GM21529 (cell line): ENCODE data around the gene GAK.

ENCODE experiments used
- ATAC-seq: cut with Tn5 transposase; IDR thresholded peaks from one replicate; pipeline ENCODE4 v1.9.1; 2021; ENCODE audit not compliant: unreplicated experiment

Gene GAK

DNA sequence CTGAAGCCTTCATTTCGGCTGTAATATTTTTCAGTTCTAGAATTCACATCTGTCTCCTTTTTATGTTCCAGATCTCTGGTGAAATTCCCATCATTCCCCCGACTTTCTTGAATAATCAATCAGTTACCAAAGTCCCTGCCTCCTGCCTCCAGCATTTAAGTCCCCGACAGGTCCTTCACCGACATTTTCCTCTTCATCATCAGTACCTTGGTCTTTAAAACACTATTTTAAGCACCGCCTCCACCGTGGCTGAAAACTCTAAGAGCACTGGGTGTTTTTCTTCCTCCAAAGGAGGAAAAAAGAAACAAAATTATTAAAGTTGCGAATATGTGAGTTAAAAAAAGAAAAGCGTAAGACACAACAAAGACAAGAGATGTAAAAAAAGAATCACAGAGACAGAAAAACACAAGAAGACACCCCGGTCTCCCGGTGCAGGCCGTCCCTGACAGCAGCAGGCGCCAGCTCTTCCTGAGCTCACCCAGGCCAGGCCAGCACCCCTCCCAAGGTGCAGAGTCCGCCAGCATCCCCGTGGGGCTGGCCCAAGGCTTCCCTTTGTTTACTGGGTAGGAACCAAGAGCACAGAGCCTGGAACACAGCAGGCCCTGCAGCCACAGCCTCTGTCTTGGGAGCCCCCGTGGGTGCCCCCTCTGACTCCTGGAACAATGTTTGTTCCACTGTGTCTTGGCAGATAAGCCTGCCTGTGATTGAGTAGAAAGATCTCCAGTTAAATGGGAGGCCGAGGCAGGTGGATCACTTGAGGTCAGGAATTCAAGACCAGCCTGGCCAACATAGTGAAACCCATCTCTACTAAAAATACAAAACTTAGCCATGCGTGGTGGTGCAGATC, 56.9 kb downstream of the GAK start:
- ATAC-seq = no peak

- no peak for ATAC-seq
These were observed 58.1 kb downstream of the GAK start for GRCh38 chr4:874056-874455.

DNA sequence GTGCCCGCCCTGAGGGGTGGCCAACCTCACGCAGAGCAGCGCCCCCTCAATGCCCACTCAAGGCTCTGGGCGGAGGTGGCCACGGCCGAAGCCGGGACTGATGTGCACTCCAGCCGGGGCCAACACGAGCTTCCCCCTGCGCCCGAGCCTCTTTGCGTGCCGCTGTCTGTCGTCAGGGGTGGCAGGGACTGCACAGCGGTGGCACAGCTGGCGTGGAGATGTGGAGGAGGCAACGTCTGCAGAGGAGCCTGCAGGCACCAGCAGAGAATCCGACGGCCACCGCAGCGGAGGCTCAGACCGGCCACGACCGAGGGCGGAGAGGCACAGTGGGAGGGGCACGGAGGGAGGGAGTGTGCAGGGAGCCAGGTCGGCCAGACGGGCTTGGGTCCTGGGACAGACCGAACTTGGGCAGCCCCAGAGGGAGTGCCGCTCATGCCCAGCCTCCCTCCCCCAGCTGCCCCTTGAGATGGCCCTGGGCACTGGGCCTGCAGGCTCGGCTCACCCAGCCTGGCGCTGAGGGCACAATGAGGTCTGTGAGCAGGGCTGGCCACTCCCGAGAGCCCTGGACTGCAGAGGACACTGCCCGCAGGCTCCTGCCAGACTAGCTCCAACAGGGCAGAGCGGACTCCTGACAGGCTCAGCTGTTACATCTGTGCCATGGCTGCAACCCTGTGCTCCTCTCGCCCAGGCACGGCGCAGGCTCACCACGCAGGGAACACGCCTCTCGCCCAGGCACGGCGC, 59.7 kb downstream of the GAK start:
- ATAC-seq = no peak

GRCh38 chr4:871484-871883, 60.6 kb downstream of the GAK start:
- no peak for ATAC-seq

GRCh38 chr4:870951-871350, 61.2 kb downstream of the GAK start:
- no peak for ATAC-seq

DNA sequence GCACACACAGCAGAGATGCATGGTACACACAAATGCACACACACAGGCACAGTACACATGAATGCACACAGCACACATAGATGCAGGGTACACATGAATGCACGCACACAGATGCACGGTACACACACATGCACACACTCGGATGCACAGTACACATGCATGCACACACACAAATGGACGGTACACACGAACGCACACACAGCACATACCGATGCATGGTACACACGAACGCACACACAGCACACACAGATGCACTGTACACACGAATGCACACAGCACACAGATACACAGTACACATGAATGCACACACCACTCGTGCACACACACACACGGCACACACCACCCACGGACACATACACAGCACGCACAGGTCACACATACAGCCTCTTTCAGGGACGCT, 62.3 kb downstream of the GAK start:
- ATAC-seq = no peak

GRCh38 chr4:868421-868820, 63.7 kb downstream of the GAK start:
- no peak for ATAC-seq

GRCh38 chr4:867526-868250, 64.4 kb downstream of the GAK start:
- ATAC-seq = no peak

DNA sequence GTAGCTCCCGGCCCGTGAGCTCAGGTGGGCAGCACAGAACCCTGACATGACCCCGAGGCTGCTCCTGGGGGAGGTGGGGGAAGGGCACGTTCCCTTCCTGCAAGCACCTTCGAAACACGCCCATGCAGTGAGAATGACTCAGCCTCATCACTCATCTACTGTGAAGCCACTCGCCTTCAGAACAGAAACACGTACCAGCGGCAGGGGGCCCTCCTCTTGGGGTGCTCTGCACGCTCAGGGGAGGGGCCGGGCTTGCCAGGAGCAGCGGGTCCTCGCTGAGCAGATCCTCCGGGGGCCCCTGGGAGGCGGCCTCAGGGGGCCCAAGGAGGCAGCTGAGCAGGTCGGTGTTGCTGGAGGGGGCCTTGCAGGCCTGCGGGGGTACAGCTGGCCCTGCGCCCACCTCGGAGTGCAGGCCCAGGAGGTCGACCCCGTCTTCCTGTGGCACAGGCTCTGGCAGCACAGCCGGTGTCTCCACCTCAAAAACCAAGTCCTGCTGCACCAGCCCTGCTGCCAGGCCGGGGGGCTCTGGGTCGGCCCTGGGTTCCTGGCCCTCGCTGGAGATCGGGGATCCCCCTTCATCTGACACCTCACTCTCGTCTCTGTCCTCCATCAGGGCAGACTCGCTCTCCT, 65.2 kb downstream of the GAK start:
- ATAC-seq = no peak

GRCh38 chr4:866068-866760, 65.9 kb downstream of the GAK start:
- no peak for ATAC-seq

DNA sequence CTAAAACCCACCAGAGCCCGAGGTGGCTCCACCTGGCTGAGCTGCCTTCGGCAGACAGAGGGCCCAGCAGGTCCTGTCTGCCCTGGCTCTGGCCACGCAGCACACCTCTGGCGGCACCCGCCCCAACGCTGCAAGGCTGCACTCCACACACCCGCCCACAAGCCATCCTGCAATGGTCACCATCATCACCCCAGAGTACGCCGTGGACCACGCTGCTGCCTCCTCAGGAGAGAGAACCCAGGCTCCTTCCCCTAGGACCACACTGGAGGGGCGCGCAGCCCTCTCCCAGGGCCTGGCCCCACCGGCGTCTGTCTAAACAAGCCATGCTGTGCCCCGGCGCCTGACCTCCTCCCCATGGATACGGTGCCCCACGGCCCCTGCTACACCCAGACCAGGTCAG, 66.5 kb downstream of the GAK start:
- no peak for ATAC-seq

- ATAC-seq = no peak
These were observed 67.0 kb downstream of the GAK start for GRCh38 chr4:865121-865465.

DNA sequence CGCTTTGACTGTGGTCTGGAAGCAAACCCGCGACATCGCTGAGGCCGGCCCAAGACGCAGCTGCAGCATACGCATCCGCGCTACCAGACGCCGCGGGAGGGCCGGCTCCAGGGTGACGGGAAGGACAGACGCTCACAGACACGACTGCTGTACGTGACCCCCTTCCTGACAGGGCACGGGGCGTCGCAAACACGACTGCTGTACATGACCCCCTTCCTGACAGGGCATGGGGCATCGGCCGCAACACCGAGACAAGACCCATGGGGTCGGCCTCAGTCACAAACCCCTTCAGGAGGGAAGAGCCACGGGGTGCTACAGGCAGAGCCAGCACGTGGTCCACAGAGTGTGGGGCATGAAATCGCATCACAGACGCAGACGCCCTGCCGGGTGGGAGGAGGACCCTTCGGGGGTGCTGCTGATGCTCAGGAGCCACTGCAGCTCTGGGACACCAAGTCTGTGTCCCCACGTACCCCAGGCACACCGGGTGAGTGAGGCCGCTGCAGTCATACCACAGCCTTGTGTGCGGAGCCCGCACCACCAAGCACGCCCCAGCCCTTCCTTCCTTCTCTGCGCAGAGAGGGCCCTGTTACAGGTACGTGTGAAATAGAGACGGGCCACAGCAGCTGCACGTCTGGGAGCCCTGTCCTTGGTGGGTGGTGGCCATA, 67.5 kb downstream of the GAK start:
- ATAC-seq = no peak

DNA sequence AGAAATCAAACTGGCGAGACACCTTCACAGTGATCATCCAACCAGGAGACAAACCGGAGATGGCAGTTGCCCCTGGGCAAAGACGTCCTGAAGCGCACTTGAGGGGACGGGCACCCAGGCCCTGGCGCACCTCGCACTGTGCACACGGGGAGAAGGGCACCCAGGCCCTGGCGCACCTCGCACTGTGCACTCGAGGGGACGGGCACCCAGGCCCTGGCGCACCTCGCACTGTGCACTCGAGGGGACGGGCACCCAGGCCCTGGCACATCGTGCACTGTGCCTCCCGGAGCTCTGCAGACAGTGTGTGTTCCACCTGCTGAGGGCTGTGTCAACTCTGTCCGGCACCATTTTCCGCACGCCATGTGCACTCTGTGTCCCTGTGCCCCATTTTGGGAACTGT, 71.6 kb downstream of the GAK start:
- ATAC-seq = no peak

- ATAC-seq = no peak
These were observed 72.6 kb downstream of the GAK start for GRCh38 chr4:859496-859895.

GRCh38 chr4:858831-859451, 73.2 kb downstream of the GAK start:
- no peak for ATAC-seq

GRCh38 chr4:858041-858481, 74.1 kb downstream of the GAK start:
- no peak for ATAC-seq

DNA sequence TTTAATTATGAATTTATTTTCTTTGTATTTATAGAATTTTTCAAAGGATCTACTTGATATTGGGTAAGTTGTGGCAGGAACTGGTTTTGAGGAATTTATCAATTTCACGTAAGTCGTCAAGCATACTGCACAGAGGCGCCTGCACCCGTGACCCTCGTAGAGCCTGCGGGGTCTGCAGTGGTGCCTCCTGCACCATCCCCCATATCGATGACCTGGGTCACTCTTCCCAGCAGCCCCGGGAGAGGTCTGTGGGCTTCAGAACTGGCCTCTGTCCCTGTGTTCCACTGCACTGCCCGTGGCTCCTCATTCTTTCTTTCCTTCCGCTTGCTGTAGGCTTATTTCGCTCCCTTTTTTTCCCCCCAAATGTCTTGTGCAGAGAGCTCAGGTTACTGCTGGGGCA, 74.7 kb downstream of the GAK start:
- no peak for ATAC-seq

DNA sequence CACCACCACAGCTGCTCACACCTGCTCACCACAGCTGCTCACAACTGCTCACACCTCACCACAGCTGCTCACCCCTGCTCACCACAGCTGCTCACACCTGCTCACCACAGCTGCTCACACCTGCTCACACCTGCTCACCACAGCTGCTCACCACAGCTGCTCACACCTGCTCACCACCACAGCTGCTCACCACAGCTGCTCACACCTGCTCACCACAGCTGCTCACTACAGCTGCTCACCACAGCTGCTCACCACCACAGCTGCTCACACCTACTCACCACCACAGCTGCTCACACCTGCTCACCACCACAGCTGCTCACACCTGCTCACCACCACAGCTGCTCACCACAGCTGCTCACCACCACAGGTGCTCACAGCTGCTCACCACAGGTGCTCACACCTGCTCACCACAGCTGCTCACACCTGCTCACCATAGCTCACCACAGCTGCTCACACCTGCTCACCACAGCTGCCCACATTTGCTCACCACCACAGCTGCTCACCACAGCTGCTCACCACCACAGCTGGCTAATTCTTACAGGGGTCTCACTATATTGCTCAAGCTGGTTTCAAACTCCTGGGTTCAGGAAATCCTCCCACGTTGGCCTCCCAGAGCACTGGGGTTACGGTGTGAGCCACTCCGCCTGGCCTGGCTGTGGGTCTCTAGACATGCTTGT, 75.8 kb downstream of the GAK start:
- ATAC-seq = no peak
